ENCODE results near the gene RFK.

Gene RFK

DNA sequence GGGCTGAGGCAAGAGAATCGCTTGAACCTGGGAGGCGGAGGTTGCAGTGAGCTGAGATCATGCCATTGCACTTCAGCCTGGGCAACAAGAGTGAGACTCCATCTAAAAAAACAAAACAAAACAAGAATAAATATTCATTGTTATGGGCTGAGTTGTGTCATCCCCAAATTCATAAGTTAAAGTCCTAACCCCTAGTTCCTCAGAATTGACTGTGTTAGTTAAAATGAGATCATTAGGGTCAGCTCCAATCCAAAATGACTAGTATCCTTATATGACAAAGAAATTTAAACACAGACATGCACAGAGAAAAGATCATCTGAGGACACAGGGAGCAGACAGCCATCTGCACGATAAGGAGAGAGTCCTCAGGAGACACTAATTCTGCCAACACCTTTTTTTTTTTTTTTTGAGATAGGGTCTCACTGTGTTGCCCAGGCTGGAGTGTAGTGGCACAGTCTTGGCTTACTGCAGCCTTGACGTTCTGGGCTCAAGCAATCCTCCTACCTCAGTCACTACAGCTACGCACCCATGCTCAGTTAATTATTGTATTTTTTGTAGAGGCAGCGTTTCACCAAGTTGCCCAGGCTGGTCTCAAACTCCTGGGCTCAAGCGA lies 32.7 kb upstream of the RFK start:
- no peak for FAIRE-seq
- TF ChIP-seq TAF1 (IDR thresholded peaks at IDR 0.05; ENCODE audit: low read depth, low read length) (no peak), POLR2A (IDR thresholded peaks at IDR 0.05; ENCODE audit: low read depth, low read length) (no peak), POLR2AphosphoS5 (IDR thresholded peaks at IDR 0.05; ENCODE audit: low read depth, low read length) (no peak), PAX5 (IDR thresholded peaks at IDR 0.05; ENCODE audit: insufficient read depth, low read length, severe bottlenecking) (no peak), SPI1 (IDR thresholded peaks at IDR 0.05; ENCODE audit: low read depth, low read length) (no peak), POU2F2 (IDR thresholded peaks at IDR 0.05; ENCODE audit: low read depth, low read length) (no peak)
- DNase-seq (ENCODE audit: insufficient read length, low spot score): no peak

DNA sequence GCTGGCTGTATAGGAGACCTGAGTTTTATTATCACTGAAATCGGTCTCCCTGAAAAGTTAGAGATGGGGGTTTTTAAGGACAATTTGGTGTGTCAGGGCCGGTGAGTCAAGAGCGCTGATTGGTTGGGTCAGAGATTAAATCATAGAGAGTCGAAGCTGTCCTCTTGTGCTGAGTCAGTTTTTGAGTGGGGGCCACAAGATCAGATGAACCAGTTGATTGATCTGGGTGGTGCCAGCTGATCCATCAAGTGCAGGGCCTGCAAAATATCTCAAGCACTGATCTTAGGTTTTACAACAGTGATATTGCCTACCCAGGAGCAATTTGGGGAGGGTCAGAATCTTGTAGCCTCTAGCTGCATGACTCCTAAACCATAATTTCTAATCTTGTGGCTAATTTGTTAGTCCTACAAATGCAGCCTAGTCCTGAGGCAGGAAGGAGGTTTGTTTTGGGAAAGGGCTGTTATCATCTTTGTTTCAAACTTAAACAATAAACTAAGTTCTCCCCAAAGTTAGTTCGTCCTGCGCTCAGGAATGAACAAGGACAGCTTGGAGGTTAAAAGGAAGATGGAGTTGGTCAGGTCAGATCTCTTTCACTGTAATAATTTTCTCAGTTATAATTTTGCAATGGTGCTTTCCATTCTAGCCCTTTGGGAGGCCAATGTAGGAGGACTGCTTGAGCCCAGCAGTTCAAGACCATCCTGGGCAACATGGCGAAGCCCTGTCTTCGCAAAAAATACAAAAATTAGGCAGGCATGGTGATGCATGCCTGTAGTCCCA lies 31.6 kb upstream of the RFK start:
- DNase-seq (ENCODE audit: insufficient read length, low spot score): no peak
- TF ChIP-seq POLR2A (IDR thresholded peaks at IDR 0.05; ENCODE audit: low read depth, low read length) (no peak), PAX5 (IDR thresholded peaks at IDR 0.05; ENCODE audit: insufficient read depth, low read length, severe bottlenecking) (no peak), POU2F2 (IDR thresholded peaks at IDR 0.05; ENCODE audit: low read depth, low read length) (no peak), SPI1 (IDR thresholded peaks at IDR 0.05; ENCODE audit: low read depth, low read length) (no peak), POLR2AphosphoS5 (IDR thresholded peaks at IDR 0.05; ENCODE audit: low read depth, low read length) (no peak), TAF1 (IDR thresholded peaks at IDR 0.05; ENCODE audit: low read depth, low read length) (no peak)
- FAIRE-seq: no peak

DNA sequence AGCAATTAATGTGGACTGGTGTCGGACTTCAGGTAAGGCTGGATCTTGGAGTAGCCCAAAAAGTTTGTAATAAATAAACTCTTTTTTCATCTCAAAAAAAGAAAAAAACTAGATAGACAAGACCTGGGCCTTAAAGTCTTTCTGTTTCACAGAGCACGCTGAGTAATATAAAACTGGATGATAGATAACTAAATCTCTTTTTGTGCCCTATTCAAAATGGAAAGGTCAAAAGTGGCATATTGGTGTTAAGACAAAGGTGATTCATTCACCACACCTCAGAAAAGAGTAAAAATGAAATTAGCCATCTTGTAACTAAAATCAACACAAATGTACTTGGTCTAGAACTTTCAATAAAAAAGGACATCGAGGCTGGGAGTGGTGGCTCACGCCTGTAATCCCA lies 30.3 kb upstream of the RFK start:
- no peak for TF ChIP-seq POLR2A (IDR thresholded peaks at IDR 0.05; ENCODE audit: low read depth, low read length)
- TF ChIP-seq PAX5 (IDR thresholded peaks at IDR 0.05; ENCODE audit: insufficient read depth, low read length, severe bottlenecking): no peak
- no peak for TF ChIP-seq SPI1 (IDR thresholded peaks at IDR 0.05; ENCODE audit: low read depth, low read length)
- no peak for TF ChIP-seq POU2F2 (IDR thresholded peaks at IDR 0.05; ENCODE audit: low read depth, low read length)
- no peak for TF ChIP-seq TAF1 (IDR thresholded peaks at IDR 0.05; ENCODE audit: low read depth, low read length)
- no peak for TF ChIP-seq POLR2AphosphoS5 (IDR thresholded peaks at IDR 0.05; ENCODE audit: low read depth, low read length)
- FAIRE-seq: no peak
- no peak for DNase-seq (ENCODE audit: insufficient read length, low spot score)

DNA sequence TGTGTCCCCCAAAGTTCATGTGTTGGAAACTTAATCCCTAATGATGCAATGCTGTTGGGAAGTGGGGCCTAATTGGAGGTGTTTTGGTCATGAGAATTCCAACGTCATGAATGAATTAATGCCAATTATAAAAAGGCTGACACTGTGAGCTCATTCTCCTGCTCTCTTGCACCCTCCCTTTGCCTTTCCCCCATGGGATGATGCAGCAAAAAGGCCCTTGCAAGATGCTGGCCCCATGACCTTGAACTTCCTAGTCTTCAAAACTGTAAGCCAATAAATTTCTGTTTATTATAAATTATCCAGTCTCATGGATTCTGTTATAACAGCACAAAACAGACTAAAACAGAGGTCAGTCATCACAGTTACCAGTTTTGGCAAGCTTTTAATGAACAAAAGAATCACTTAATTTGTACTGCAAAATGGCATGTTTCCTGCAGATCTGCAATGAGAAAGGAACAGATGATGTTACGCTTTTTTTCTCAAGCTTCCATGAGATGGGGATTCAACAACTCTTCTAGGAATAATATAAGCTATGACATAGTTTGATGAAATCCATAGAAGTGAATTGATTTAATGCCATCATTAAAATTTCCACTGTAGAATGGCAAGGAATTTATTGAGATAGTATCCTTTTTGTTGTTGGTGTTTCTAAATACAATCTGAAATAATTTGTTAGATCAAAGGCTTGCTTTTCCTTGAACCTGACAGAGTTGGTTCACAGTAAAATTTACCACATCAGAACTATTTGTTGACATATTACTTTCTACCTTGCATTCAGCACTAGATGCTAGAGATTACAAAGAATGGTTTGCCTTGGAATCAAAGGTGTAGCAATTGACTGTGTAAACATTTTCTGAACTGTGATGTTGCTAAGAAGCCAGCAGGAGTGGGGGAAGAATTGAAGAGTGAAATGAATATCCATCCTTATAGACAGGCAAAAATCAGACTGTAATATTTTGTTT lies 29.3 kb upstream of the RFK start:
- FAIRE-seq (no peak), DNase-seq (ENCODE audit: insufficient read length, low spot score) (no peak)
- TF ChIP-seq PAX5 (IDR thresholded peaks at IDR 0.05; ENCODE audit: insufficient read depth, low read length, severe bottlenecking) (no peak), POLR2AphosphoS5 (IDR thresholded peaks at IDR 0.05; ENCODE audit: low read depth, low read length) (no peak), TAF1 (IDR thresholded peaks at IDR 0.05; ENCODE audit: low read depth, low read length) (no peak), SPI1 (IDR thresholded peaks at IDR 0.05; ENCODE audit: low read depth, low read length) (no peak), POU2F2 (IDR thresholded peaks at IDR 0.05; ENCODE audit: low read depth, low read length) (no peak), POLR2A (IDR thresholded peaks at IDR 0.05; ENCODE audit: low read depth, low read length) (no peak)

DNA sequence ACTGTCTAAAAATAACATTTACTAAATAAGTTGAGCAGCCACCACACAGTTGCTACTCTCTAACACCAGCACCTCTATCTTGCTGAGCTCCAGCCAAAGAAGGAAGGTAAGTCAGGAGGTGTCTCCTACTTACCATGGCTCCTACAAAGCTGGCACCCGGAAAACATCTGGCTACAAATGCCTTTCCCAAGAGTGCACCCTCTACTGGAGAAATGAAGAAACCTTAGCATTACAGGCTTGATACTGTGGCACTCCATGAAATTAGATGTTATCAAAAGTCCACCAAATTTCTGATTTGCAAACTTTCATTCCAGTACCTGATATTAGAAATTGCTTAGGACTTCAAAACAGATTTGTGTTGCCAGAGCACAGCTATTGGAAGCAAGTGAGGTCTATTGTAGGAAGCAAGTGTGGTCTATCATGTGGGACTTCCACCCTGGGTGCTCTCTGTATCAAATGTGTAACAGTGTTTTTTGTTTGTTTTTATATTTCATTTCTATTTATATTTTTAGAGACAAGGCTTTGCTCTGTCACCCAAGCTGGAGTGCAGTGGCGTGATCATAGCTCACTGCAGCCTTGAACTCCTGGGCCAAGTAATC lies 25.7 kb upstream of the RFK start:
- DNase-seq (ENCODE audit: insufficient read length, low spot score): no peak
- no peak for TF ChIP-seq SPI1 (IDR thresholded peaks at IDR 0.05; ENCODE audit: low read depth, low read length)
- TF ChIP-seq POLR2AphosphoS5 (IDR thresholded peaks at IDR 0.05; ENCODE audit: low read depth, low read length): no peak
- no peak for TF ChIP-seq POU2F2 (IDR thresholded peaks at IDR 0.05; ENCODE audit: low read depth, low read length)
- TF ChIP-seq TAF1 (IDR thresholded peaks at IDR 0.05; ENCODE audit: low read depth, low read length): no peak
- TF ChIP-seq POLR2A (IDR thresholded peaks at IDR 0.05; ENCODE audit: low read depth, low read length): no peak
- no peak for TF ChIP-seq PAX5 (IDR thresholded peaks at IDR 0.05; ENCODE audit: insufficient read depth, low read length, severe bottlenecking)
- FAIRE-seq: no peak

DNA sequence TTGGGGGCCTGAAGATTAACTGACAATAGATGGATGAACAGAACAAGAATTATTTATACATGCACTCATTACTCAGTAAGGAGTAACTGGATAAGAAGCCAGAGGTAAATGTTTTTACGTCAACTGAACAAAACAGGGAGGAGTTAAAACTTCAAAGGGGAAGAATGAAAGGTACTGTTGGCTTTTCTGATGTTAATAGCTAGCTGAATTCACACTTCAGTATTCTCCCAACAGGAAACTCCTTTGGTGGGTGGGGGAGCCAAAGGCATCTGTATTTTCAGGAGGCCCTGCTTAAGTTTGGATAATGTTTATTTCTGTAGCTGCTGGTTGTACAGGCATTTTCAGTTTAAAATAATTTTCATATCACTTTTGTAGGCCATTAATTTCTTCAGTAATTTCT lies 23.2 kb upstream of the RFK start:
- no peak for DNase-seq (ENCODE audit: insufficient read length, low spot score)
- no peak for TF ChIP-seq POLR2A (IDR thresholded peaks at IDR 0.05; ENCODE audit: low read depth, low read length)
- no peak for TF ChIP-seq PAX5 (IDR thresholded peaks at IDR 0.05; ENCODE audit: insufficient read depth, low read length, severe bottlenecking)
- TF ChIP-seq POU2F2 (IDR thresholded peaks at IDR 0.05; ENCODE audit: low read depth, low read length): no peak
- TF ChIP-seq POLR2AphosphoS5 (IDR thresholded peaks at IDR 0.05; ENCODE audit: low read depth, low read length): no peak
- TF ChIP-seq TAF1 (IDR thresholded peaks at IDR 0.05; ENCODE audit: low read depth, low read length): no peak
- TF ChIP-seq SPI1 (IDR thresholded peaks at IDR 0.05; ENCODE audit: low read depth, low read length): no peak
- FAIRE-seq: no peak

DNA sequence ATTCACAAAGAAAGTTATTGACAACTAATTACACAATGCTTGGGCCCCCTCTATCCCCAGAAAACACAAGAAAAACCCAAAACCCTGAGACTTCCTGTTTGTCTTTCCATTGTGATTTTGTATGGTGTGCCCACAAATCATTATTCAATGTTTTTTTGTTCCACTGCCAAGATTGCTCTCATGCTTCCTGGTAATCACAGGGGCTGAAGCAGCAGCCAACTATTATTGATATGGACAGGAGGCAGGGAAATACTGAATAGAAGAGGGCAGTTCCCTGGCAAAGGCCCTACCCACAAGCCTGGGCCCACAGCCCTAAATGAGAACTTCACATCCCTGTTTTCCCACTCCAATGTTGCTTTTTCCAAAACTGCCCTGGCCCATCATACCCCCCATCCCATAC lies 21.5 kb upstream of the RFK start:
- no peak for DNase-seq (ENCODE audit: insufficient read length, low spot score)
- TF ChIP-seq SPI1 (IDR thresholded peaks at IDR 0.05; ENCODE audit: low read depth, low read length) (no peak), POU2F2 (IDR thresholded peaks at IDR 0.05; ENCODE audit: low read depth, low read length) (no peak), TAF1 (IDR thresholded peaks at IDR 0.05; ENCODE audit: low read depth, low read length) (no peak), POLR2A (IDR thresholded peaks at IDR 0.05; ENCODE audit: low read depth, low read length) (no peak), PAX5 (IDR thresholded peaks at IDR 0.05; ENCODE audit: insufficient read depth, low read length, severe bottlenecking) (no peak), POLR2AphosphoS5 (IDR thresholded peaks at IDR 0.05; ENCODE audit: low read depth, low read length) (no peak)
- FAIRE-seq: no peak

DNA sequence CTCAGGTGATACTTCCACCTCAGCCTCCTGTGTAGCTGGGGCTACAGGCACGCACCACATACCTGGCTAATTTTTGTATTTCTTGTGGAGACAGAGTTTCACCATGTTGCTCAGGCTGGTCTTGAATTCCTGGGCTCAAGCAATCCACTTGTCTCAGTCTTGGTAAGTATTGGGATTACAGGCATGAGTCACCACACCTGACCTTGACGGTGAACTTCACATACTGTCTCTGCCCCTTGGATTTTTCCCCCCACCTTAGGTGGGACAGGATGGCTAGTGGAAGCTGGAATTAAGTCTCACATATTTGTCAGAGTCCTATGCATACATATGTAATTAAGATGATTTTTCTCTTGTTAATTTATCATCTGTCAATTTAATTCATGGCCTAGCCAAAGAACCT lies 20.9 kb upstream of the RFK start:
- no peak for TF ChIP-seq POLR2AphosphoS5 (IDR thresholded peaks at IDR 0.05; ENCODE audit: low read depth, low read length)
- TF ChIP-seq POU2F2 (IDR thresholded peaks at IDR 0.05; ENCODE audit: low read depth, low read length): no peak
- TF ChIP-seq TAF1 (IDR thresholded peaks at IDR 0.05; ENCODE audit: low read depth, low read length): no peak
- TF ChIP-seq POLR2A (IDR thresholded peaks at IDR 0.05; ENCODE audit: low read depth, low read length): no peak
- no peak for TF ChIP-seq SPI1 (IDR thresholded peaks at IDR 0.05; ENCODE audit: low read depth, low read length)
- TF ChIP-seq PAX5 (IDR thresholded peaks at IDR 0.05; ENCODE audit: insufficient read depth, low read length, severe bottlenecking): no peak
- peak; percentile 20 for FAIRE-seq
- no peak for DNase-seq (ENCODE audit: insufficient read length, low spot score)
